ENCODE data around the gene RALA.

Gene RALA, protein sequence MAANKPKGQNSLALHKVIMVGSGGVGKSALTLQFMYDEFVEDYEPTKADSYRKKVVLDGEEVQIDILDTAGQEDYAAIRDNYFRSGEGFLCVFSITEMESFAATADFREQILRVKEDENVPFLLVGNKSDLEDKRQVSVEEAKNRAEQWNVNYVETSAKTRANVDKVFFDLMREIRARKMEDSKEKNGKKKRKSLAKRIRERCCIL

GRCh38 chr7:39623047-39623731, at the start of gene RALA:
RALA (plus strand) TSS chr7:39623572; CDS start chr7:39686668, 63,096 bp downstream.
- Histone ChIP-seq H3K4me1 (ENCODE audit: insufficient read depth, low read length) (peaks cover 23% of the 10 kb centered on the region), H3K4me3 (ENCODE audit: low read length) (peak within 1 kb of the TSS; percentile 92), H3K27ac (ENCODE audit: low read length) (peak within 1 kb of the TSS; percentile 90), H3K27me3 (ENCODE audit: insufficient read depth, low read length) (no peaks in the 10 kb centered on the region), H3K36me3 (ENCODE audit: insufficient read depth, low read depth, low read length) (no peaks in the 10 kb centered on the region), H3K9ac (ENCODE audit: low read depth, low read length) (peak within 1 kb of the TSS; percentile 97), H3K9me3 (ENCODE audit: insufficient read depth, low read depth, low read length) (no peaks in the 10 kb centered on the region)

DNA sequence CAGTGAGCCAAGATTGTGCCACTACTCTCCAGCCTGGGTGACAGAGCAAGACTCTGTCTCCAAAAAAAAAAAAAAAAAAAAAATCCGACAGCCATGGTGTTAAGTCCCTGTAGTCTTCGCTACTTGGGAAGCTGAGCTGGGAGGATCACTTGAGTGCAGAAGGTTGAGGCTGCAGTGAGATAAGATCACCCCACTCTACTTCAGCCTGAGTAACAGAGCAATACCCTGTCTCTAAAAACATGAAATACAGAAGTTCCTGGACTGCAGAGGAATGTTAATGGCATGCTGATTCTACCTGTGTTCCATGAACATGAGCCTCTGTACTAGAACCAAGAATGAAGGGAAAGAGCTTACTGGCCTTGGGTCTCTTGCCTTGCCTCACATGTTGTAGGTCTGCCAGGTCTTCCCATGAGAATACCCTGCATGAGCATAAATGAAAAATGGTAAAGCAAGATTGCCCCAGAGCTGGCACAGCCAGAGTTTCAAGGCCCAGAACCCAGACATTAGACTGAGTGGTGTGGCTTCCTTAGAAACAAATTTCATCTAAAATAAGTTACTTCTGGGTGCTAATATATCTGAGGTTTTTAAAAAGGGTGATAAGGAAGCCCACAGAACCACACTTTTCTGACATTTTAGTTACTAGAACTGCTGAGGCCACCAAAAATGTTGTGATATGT, 48.6 kb upstream of the RALA start:
- peaks cover 44% of the 10 kb centered on the region for H3K36me3 ChIP-seq (ENCODE audit: insufficient read depth, low read depth, low read length)
- no peaks in the 10 kb centered on the region for H3K4me1 ChIP-seq (ENCODE audit: insufficient read depth, low read length)
- H3K4me3 ChIP-seq (ENCODE audit: low read length) = no peak overlapping the region
- H3K9ac ChIP-seq (ENCODE audit: low read depth, low read length) = no peak overlapping the region
- H3K27ac ChIP-seq (ENCODE audit: low read length) = no peak overlapping the region
- H3K9me3 ChIP-seq (ENCODE audit: insufficient read depth, low read depth, low read length) = no peaks in the 10 kb centered on the region; the same call in 1 of the 2 replicates
- H3K27me3 ChIP-seq (ENCODE audit: insufficient read depth, low read length) = no peaks in the 10 kb centered on the region

- Histone ChIP-seq H3K9me3 (ENCODE audit: insufficient read depth, low read depth, low read length) (no peaks in the 10 kb centered on the region; the same call in 1 of the 2 replicates), H3K27me3 (ENCODE audit: insufficient read depth, low read length) (no peaks in the 10 kb centered on the region), H3K4me1 (ENCODE audit: insufficient read depth, low read length) (0 out of 2 replicates have a peak, but pooled peaks cover 2% of the 10 kb centered on the region), H3K36me3 (ENCODE audit: insufficient read depth, low read depth, low read length) (peaks cover 19% of the 10 kb centered on the region), H3K4me3 (ENCODE audit: low read length) (no peak overlapping the region), H3K9ac (ENCODE audit: low read depth, low read length) (no peak overlapping the region), H3K27ac (ENCODE audit: low read length) (no peak overlapping the region)
Measured at GRCh38 chr7:39577229-39577874, 46.0 kb upstream of the RALA start.

DNA sequence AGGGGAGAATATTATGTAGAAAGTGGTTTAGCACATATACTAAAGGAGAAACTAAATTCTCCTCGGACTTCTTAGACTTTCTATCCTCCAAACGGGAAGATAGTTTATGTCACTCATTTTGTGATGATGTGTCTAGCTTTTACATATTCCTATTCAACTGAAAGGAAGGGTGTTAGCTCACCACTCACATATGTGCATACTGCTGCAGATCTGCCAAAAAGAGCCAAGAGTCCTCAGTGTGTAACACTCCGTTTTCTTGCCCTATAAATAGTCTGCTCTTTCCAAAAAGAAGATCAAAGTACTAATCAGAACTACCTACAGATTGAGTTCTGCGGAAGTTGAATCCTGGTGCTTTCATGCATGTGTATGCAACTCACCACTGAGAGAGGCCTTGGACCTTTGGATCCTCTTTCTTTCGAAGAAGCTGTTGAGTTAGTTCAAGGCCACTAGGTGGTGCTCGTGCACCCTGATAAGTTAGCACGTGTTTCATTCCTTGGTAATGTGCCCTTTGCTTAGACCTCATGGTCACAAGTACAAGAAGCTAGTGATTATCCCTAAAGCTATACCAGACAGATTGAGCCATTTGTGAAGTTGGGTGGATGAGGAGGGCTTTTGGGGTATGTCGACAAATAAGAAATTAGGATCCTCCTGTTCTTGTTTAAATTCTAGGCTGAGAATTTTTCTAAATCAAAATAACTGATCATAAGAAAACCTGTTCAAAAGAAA, 43.1 kb upstream of the RALA start:
- H3K9me3 ChIP-seq (ENCODE audit: insufficient read depth, low read depth, low read length) = no peaks in the 10 kb centered on the region; the same call in 1 of the 2 replicates
- H3K9ac ChIP-seq (ENCODE audit: low read depth, low read length) = no peak overlapping the region
- H3K4me1 ChIP-seq (ENCODE audit: insufficient read depth, low read length) = peaks cover 6% of the 10 kb centered on the region; the same call in 1 of the 2 replicates
- H3K27ac ChIP-seq (ENCODE audit: low read length) = no peak overlapping the region
- no peaks in the 10 kb centered on the region for H3K36me3 ChIP-seq (ENCODE audit: insufficient read depth, low read depth, low read length)
- no peaks in the 10 kb centered on the region for H3K27me3 ChIP-seq (ENCODE audit: insufficient read depth, low read length)
- H3K4me3 ChIP-seq (ENCODE audit: low read length) = no peak overlapping the region

DNA sequence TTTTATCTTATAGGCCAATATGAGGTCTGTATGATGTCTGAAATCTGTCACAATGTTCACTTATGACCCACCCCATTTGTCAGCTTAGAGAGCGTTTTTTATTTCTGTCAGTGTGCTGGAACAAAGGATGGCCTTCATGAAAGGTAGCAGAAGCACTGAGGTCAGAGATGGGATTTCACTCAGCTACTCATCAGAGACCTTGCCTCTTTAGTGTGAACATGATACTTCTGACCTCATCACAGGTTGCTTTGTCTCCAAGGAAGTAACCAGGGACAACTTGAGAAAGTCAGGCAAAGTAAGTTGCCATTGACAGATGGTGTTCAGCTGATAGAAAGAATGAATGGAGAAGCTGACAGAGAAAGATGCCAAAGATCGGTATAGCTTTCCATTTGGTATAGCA, 40.8 kb upstream of the RALA start:
- H3K27me3 ChIP-seq (ENCODE audit: insufficient read depth, low read length) = no peaks in the 10 kb centered on the region
- H3K4me3 ChIP-seq (ENCODE audit: low read length) = no peak overlapping the region
- H3K9me3 ChIP-seq (ENCODE audit: insufficient read depth, low read depth, low read length) = no peaks in the 10 kb centered on the region
- no peak overlapping the region for H3K27ac ChIP-seq (ENCODE audit: low read length)
- H3K36me3 ChIP-seq (ENCODE audit: insufficient read depth, low read depth, low read length) = no peaks in the 10 kb centered on the region
- peaks cover 6% of the 10 kb centered on the region; the same call in 1 of the 2 replicates for H3K4me1 ChIP-seq (ENCODE audit: insufficient read depth, low read length)
- H3K9ac ChIP-seq (ENCODE audit: low read depth, low read length) = no peak overlapping the region

DNA sequence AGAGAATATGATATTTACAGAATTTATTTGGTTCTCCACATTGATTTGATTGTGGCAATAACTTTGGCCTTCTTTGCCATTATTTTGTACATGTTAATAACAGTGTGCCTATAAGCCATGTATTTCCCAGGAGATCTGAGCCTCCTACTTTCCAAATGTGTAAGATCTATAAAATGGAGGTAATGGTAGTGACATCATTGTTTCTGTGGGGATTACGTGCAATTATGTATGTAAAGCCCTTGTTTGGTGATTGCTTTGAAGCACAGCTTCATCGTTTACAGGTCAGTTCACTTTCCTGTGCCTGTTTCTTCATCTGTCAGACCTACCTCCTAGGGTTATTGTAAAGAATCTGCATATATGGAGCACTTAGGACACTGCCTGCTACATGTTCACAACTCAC, 39.8 kb upstream of the RALA start:
- H3K4me1 ChIP-seq (ENCODE audit: insufficient read depth, low read length) = peaks cover 6% of the 10 kb centered on the region; the same call in 1 of the 2 replicates
- no peaks in the 10 kb centered on the region for H3K9me3 ChIP-seq (ENCODE audit: insufficient read depth, low read depth, low read length)
- no peaks in the 10 kb centered on the region for H3K36me3 ChIP-seq (ENCODE audit: insufficient read depth, low read depth, low read length)
- H3K27ac ChIP-seq (ENCODE audit: low read length) = no peak overlapping the region
- H3K9ac ChIP-seq (ENCODE audit: low read depth, low read length) = no peak overlapping the region
- H3K4me3 ChIP-seq (ENCODE audit: low read length) = no peak overlapping the region
- no peaks in the 10 kb centered on the region for H3K27me3 ChIP-seq (ENCODE audit: insufficient read depth, low read length)

DNA sequence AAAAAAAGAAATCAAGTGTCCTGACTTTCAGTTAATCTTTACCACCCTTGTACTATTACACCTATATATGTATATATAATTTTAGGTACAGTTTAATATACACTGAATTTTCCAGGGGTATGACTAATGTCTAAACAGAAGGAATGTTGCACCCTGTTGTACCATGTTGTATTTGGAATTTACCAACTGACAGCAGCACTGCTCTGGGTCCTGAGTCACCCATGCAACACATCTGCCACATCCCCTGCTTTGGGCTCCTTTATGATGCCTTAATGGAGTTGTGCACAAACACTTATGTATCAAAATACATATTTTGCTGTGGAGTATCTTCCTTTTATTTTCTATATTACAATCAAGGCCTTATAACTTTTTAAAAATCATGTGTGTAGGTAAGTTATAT, 36.0 kb upstream of the RALA start:
- Histone ChIP-seq H3K9me3 (ENCODE audit: insufficient read depth, low read depth, low read length) (no peaks in the 10 kb centered on the region), H3K4me3 (ENCODE audit: low read length) (no peak overlapping the region), H3K27me3 (ENCODE audit: insufficient read depth, low read length) (no peaks in the 10 kb centered on the region), H3K4me1 (ENCODE audit: insufficient read depth, low read length) (peaks cover 10% of the 10 kb centered on the region), H3K27ac (ENCODE audit: low read length) (no peak overlapping the region), H3K9ac (ENCODE audit: low read depth, low read length) (no peak overlapping the region), H3K36me3 (ENCODE audit: insufficient read depth, low read depth, low read length) (no peaks in the 10 kb centered on the region)

GRCh38 chr7:39588416-39588815, 35.0 kb upstream of the RALA start:
- Histone ChIP-seq H3K9ac (ENCODE audit: low read depth, low read length) (no peak overlapping the region), H3K4me3 (ENCODE audit: low read length) (no peak overlapping the region), H3K27me3 (ENCODE audit: insufficient read depth, low read length) (no peaks in the 10 kb centered on the region), H3K9me3 (ENCODE audit: insufficient read depth, low read depth, low read length) (no peaks in the 10 kb centered on the region), H3K4me1 (ENCODE audit: insufficient read depth, low read length) (peaks cover 10% of the 10 kb centered on the region), H3K36me3 (ENCODE audit: insufficient read depth, low read depth, low read length) (no peaks in the 10 kb centered on the region), H3K27ac (ENCODE audit: low read length) (no peak overlapping the region)

DNA sequence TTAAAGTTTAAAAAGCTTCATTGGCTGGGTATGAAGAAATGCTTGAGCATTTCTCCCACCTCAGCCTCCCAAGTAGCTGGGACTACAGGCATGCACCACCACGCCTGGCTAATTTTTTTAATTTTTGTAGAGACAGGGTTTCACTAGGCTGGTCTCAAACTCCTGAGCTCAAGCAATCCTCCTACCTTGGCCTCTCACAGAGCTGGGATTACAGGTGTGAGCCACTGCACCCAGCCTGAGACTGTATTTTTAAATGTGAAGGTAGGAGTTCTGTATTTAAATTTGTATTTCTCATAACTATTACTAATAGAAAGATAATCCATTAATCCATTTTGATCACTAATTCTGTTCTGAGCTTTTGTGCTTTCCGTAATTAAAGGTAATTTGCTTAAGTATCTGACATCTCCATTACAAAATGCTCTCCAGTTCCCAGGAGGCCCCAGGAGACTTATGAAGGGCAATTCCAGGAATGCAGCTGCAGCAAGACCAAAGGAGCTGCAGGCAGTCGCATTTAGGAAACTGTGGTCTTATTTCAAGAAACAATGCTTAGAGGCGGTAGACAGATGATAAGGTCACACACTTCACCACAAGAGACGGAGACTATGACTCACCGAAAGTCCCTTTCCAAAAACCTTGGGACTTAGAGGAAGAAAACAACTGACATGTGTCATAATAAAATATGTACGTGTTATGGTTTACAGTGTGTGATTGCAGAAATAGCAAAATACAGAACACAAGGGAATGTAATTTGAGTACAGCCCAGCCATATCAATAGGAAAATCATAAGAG, 33.9 kb upstream of the RALA start:
- Histone ChIP-seq H3K27ac (ENCODE audit: low read length) (no peak overlapping the region), H3K27me3 (ENCODE audit: insufficient read depth, low read length) (no peaks in the 10 kb centered on the region)

GRCh38 chr7:39592586-39592985, 30.8 kb upstream of the RALA start:
- no peaks in the 10 kb centered on the region for H3K36me3 ChIP-seq (ENCODE audit: insufficient read depth, low read depth, low read length)
- no peak overlapping the region for H3K4me3 ChIP-seq (ENCODE audit: low read length)
- no peaks in the 10 kb centered on the region for H3K27me3 ChIP-seq (ENCODE audit: insufficient read depth, low read length)
- H3K27ac ChIP-seq (ENCODE audit: low read length) = no peak overlapping the region
- no peak overlapping the region for H3K9ac ChIP-seq (ENCODE audit: low read depth, low read length)
- H3K4me1 ChIP-seq (ENCODE audit: insufficient read depth, low read length) = peaks cover 6% of the 10 kb centered on the region
- no peaks in the 10 kb centered on the region for H3K9me3 ChIP-seq (ENCODE audit: insufficient read depth, low read depth, low read length)

More for the DNA sequence above, 33.9 kb upstream of the RALA start:
- Histone ChIP-seq H3K4me3 (ENCODE audit: low read length) (peak overlapping the region; percentile 14; the same call in 1 of the 2 replicates), H3K9ac (ENCODE audit: low read depth, low read length) (no peak overlapping the region), H3K36me3 (ENCODE audit: insufficient read depth, low read depth, low read length) (no peaks in the 10 kb centered on the region), H3K9me3 (ENCODE audit: insufficient read depth, low read depth, low read length) (no peaks in the 10 kb centered on the region), H3K4me1 (ENCODE audit: insufficient read depth, low read length) (peaks cover 6% of the 10 kb centered on the region)

All from iPS-20b (cell line).